ENCODE data around the gene SEZ6.

Gene SEZ6

GRCh38 chr17:28973425-28973824, 32.4 kb downstream of the SEZ6 start:
- FAIRE-seq (no peak), DNase-seq (ENCODE audit: insufficient read length) (no peak)
- no peak for TF ChIP-seq TAF1 (IDR thresholded peaks at IDR 0.05; ENCODE audit: borderline replicate concordance, low read depth, low read length)
- no peak for TF ChIP-seq POLR2A (IDR thresholded peaks at IDR 0.05; ENCODE audit: low read depth, low read length)
- TF ChIP-seq POLR2AphosphoS5 (IDR thresholded peaks at IDR 0.05; ENCODE audit: low read depth, low read length) = no peak

GRCh38 chr17:28972437-28972836, 33.4 kb downstream of the SEZ6 start:
- no peak for FAIRE-seq
- DNase-seq (ENCODE audit: insufficient read length) = no peak
- TF ChIP-seq POLR2A (IDR thresholded peaks at IDR 0.05; ENCODE audit: low read depth, low read length) = no peak
- no peak for TF ChIP-seq TAF1 (IDR thresholded peaks at IDR 0.05; ENCODE audit: borderline replicate concordance, low read depth, low read length)

- no peak for FAIRE-seq
- DNase-seq (ENCODE audit: insufficient read length) = no peak
- TF ChIP-seq POLR2A (IDR thresholded peaks at IDR 0.05; ENCODE audit: low read depth, low read length) (no peak), POLR2AphosphoS5 (IDR thresholded peaks at IDR 0.05; ENCODE audit: low read depth, low read length) (no peak), TAF1 (IDR thresholded peaks at IDR 0.05; ENCODE audit: borderline replicate concordance, low read depth, low read length) (no peak)
Measured at GRCh38 chr17:28970879-28971278, 35.0 kb downstream of the SEZ6 start.

- no peak for TF ChIP-seq POLR2A (IDR thresholded peaks at IDR 0.05; ENCODE audit: low read depth, low read length)
- TF ChIP-seq TAF1 (IDR thresholded peaks at IDR 0.05; ENCODE audit: borderline replicate concordance, low read depth, low read length) = no peak
- no peak for TF ChIP-seq POLR2AphosphoS5 (IDR thresholded peaks at IDR 0.05; ENCODE audit: low read depth, low read length)
- FAIRE-seq = no peak
- DNase-seq (ENCODE audit: insufficient read length) = no peak
Measured at GRCh38 chr17:28969706-28970393, 36.0 kb downstream of the SEZ6 start.

- FAIRE-seq (no peak), DNase-seq (ENCODE audit: insufficient read length) (no peak)
- TF ChIP-seq POLR2AphosphoS5 (IDR thresholded peaks at IDR 0.05; ENCODE audit: low read depth, low read length) = no peak
- no peak for TF ChIP-seq TAF1 (IDR thresholded peaks at IDR 0.05; ENCODE audit: borderline replicate concordance, low read depth, low read length)
- TF ChIP-seq POLR2A (IDR thresholded peaks at IDR 0.05; ENCODE audit: low read depth, low read length) = no peak
Measured at GRCh38 chr17:28968914-28969295, 36.9 kb downstream of the SEZ6 start.

- FAIRE-seq = no peak
- DNase-seq (ENCODE audit: insufficient read length) = no peak
- TF ChIP-seq POLR2AphosphoS5 (IDR thresholded peaks at IDR 0.05; ENCODE audit: low read depth, low read length) (no peak), TAF1 (IDR thresholded peaks at IDR 0.05; ENCODE audit: borderline replicate concordance, low read depth, low read length) (no peak)
Measured at GRCh38 chr17:28968231-28968913, 37.5 kb downstream of the SEZ6 start.

GRCh38 chr17:28967221-28968135, 38.4 kb downstream of the SEZ6 start:
- FAIRE-seq = no peak
- TF ChIP-seq POLR2AphosphoS5 (IDR thresholded peaks at IDR 0.05; ENCODE audit: low read depth, low read length) (no peak), POLR2A (IDR thresholded peaks at IDR 0.05; ENCODE audit: low read depth, low read length) (no peak), TAF1 (IDR thresholded peaks at IDR 0.05; ENCODE audit: borderline replicate concordance, low read depth, low read length) (no peak)
- DNase-seq (ENCODE audit: insufficient read length) = no peak

- no peak for TF ChIP-seq TAF1 (IDR thresholded peaks at IDR 0.05; ENCODE audit: borderline replicate concordance, low read depth, low read length)
- TF ChIP-seq POLR2AphosphoS5 (IDR thresholded peaks at IDR 0.05; ENCODE audit: low read depth, low read length) = no peak
- no peak for TF ChIP-seq POLR2A (IDR thresholded peaks at IDR 0.05; ENCODE audit: low read depth, low read length)
- DNase-seq (ENCODE audit: insufficient read length) (no peak), FAIRE-seq (no peak)
Measured at GRCh38 chr17:28963841-28964240, 42.0 kb downstream of the SEZ6 start.

- TF ChIP-seq POLR2A (IDR thresholded peaks at IDR 0.05; ENCODE audit: low read depth, low read length) = no peak
- TF ChIP-seq POLR2AphosphoS5 (IDR thresholded peaks at IDR 0.05; ENCODE audit: low read depth, low read length) = no peak
- no peak for TF ChIP-seq TAF1 (IDR thresholded peaks at IDR 0.05; ENCODE audit: borderline replicate concordance, low read depth, low read length)
- no peak for FAIRE-seq
- no peak for DNase-seq (ENCODE audit: insufficient read length)
Measured at GRCh38 chr17:28963055-28963611, 42.7 kb downstream of the SEZ6 start.

GRCh38 chr17:28961391-28961790, 44.4 kb downstream of the SEZ6 start:
- TF ChIP-seq TAF1 (IDR thresholded peaks at IDR 0.05; ENCODE audit: borderline replicate concordance, low read depth, low read length) (no peak), POLR2A (IDR thresholded peaks at IDR 0.05; ENCODE audit: low read depth, low read length) (no peak), POLR2AphosphoS5 (IDR thresholded peaks at IDR 0.05; ENCODE audit: low read depth, low read length) (no peak)
- FAIRE-seq (no peak), DNase-seq (ENCODE audit: insufficient read length) (no peak)

Measured in GM12892 (cell line).